IPS-15b (cell line): ENCODE measurements around the gene COL16A1.

Experiments used
- H3K27me3 ChIP-seq: one replicate; pipeline ENCODE4 v1.6.1; 2013; ENCODE audit warnings: low read length; ENCODE audit not compliant: control insufficient read depth, insufficient read depth
- H3K36me3 ChIP-seq: one replicate; pipeline ENCODE4 v1.6.1; 2013; ENCODE audit warnings: low read length; ENCODE audit not compliant: control insufficient read depth, insufficient read depth
- H3K4me1 ChIP-seq: one replicate; pipeline ENCODE4 v1.6.1; 2013; ENCODE audit warnings: mild to moderate bottlenecking, low read length; ENCODE audit not compliant: control insufficient read depth, insufficient read depth
- H3K4me3 ChIP-seq: one replicate; pipeline ENCODE4 v1.5.1; 2013; ENCODE audit warnings: low read depth, low read length
- H3K9ac ChIP-seq: one replicate; pipeline ENCODE4 v1.6.1; 2013; ENCODE audit warnings: low read depth, mild to moderate bottlenecking, low read length
- H3K9me3 ChIP-seq: one replicate; pipeline ENCODE4 v1.6.1; 2013; ENCODE audit warnings: mild to moderate bottlenecking, low read length; ENCODE audit not compliant: control insufficient read depth, insufficient read depth

COL16A1 gene

GRCh38 chr1:31703431-31704270, at the start of gene COL16A1:
COL16A1 (minus strand) TSS chr1:31704017; CDS start chr1:31702193, 1,824 bp downstream.
- H3K27me3 ChIP-seq, result peaks cover 3% of the 10 kb centered on the region

GRCh38 chr1:31752952-31753475, 49.2 kb upstream of the COL16A1 start:
- H3K4me1 ChIP-seq, result peaks cover 2% of the 10 kb centered on the region
- peaks cover 3% of the 10 kb centered on the region for H3K36me3 ChIP-seq
- no peak overlapping the region for H3K9ac ChIP-seq

More at GRCh38 chr1:31703431-31704270, at the start of gene COL16A1:
- Histone ChIP-seq H3K4me1 (peaks cover 9% of the 10 kb centered on the region), H3K9me3 (no peaks in the 10 kb centered on the region), H3K36me3 (peaks cover 2% of the 10 kb centered on the region), H3K4me3 (peak within 1 kb of the TSS; percentile 68), H3K9ac (peak within 1 kb of the TSS; percentile 70)

GRCh38 chr1:31752258-31752657, 48.4 kb upstream of the COL16A1 start:
- Histone ChIP-seq H3K4me1 (peaks cover 2% of the 10 kb centered on the region), H3K27me3 (no peaks in the 10 kb centered on the region), H3K4me3 (no peak overlapping the region), H3K9ac (peak overlapping the region; percentile 42), H3K9me3 (no peaks in the 10 kb centered on the region), H3K36me3 (peaks cover 3% of the 10 kb centered on the region)

More at GRCh38 chr1:31752952-31753475, 49.2 kb upstream of the COL16A1 start:
- Histone ChIP-seq H3K27me3 (no peaks in the 10 kb centered on the region), H3K9me3 (no peaks in the 10 kb centered on the region), H3K4me3 (no peak overlapping the region)

GRCh38 chr1:31751822-31752241, 48.0 kb upstream of the COL16A1 start:
- Histone ChIP-seq H3K4me3 (no peak overlapping the region), H3K9ac (peak overlapping the region; percentile 42), H3K4me1 (peaks cover 5% of the 10 kb centered on the region)

GRCh38 chr1:31750858-31751510, 47.2 kb upstream of the COL16A1 start:
- Histone ChIP-seq H3K27me3 (no peaks in the 10 kb centered on the region), H3K36me3 (peaks cover 3% of the 10 kb centered on the region), H3K9ac (no peak overlapping the region), H3K4me1 (peaks cover 11% of the 10 kb centered on the region), H3K4me3 (no peak overlapping the region), H3K9me3 (no peaks in the 10 kb centered on the region)

More at GRCh38 chr1:31751822-31752241, 48.0 kb upstream of the COL16A1 start:
- Histone ChIP-seq H3K36me3 (peaks cover 3% of the 10 kb centered on the region), H3K27me3 (no peaks in the 10 kb centered on the region), H3K9me3 (no peaks in the 10 kb centered on the region)

- Histone ChIP-seq H3K4me3 (no peak overlapping the region), H3K4me1 (peaks cover 12% of the 10 kb centered on the region), H3K27me3 (no peaks in the 10 kb centered on the region), H3K36me3 (no peaks in the 10 kb centered on the region), H3K9ac (no peak overlapping the region), H3K9me3 (no peaks in the 10 kb centered on the region)
Observed at GRCh38 chr1:31749785-31750735, 46.2 kb upstream of the COL16A1 start.

- H3K9me3 ChIP-seq, result no peaks in the 10 kb centered on the region
- no peak overlapping the region for H3K9ac ChIP-seq
- peaks cover 12% of the 10 kb centered on the region for H3K4me1 ChIP-seq
Observed at GRCh38 chr1:31748365-31748764, 44.5 kb upstream of the COL16A1 start.

GRCh38 chr1:31747304-31747703, 43.5 kb upstream of the COL16A1 start:
- H3K4me1 ChIP-seq, result peaks cover 12% of the 10 kb centered on the region
- H3K9me3 ChIP-seq, result no peaks in the 10 kb centered on the region
- H3K36me3 ChIP-seq, result no peaks in the 10 kb centered on the region
- H3K9ac ChIP-seq, result no peak overlapping the region
- H3K4me3 ChIP-seq, result no peak overlapping the region
- H3K27me3 ChIP-seq, result no peaks in the 10 kb centered on the region

More at GRCh38 chr1:31748365-31748764, 44.5 kb upstream of the COL16A1 start:
- no peaks in the 10 kb centered on the region for H3K27me3 ChIP-seq
- no peak overlapping the region for H3K4me3 ChIP-seq
- no peaks in the 10 kb centered on the region for H3K36me3 ChIP-seq

GRCh38 chr1:31746687-31747086, 42.9 kb upstream of the COL16A1 start:
- peaks cover 10% of the 10 kb centered on the region for H3K4me1 ChIP-seq
- H3K27me3 ChIP-seq, result no peaks in the 10 kb centered on the region
- no peaks in the 10 kb centered on the region for H3K36me3 ChIP-seq
- no peak overlapping the region for H3K4me3 ChIP-seq
- H3K9ac ChIP-seq, result no peak overlapping the region
- no peaks in the 10 kb centered on the region for H3K9me3 ChIP-seq

GRCh38 chr1:31745946-31746670, 42.3 kb upstream of the COL16A1 start:
- H3K9me3 ChIP-seq, result no peaks in the 10 kb centered on the region
- H3K36me3 ChIP-seq, result peaks cover 5% of the 10 kb centered on the region
- H3K4me3 ChIP-seq, result no peak overlapping the region
- peaks cover 10% of the 10 kb centered on the region for H3K4me1 ChIP-seq
- no peaks in the 10 kb centered on the region for H3K27me3 ChIP-seq
- H3K9ac ChIP-seq, result no peak overlapping the region
